HepG2 (cell line): ENCODE data around the gene LMOD3. TPM values are rescaled to one million over a fixed set of nuclear protein-coding genes. Genes with fewer than 3 reads are reported as not detected.

Source experiments
- ATAC-seq: fragments of 200-7000 bp; cut with Tn5 transposase; 3 replicates; pipeline ENCODE4 v1.9.1; 2020; ENCODE audit warnings: mild to moderate bottlenecking, moderate library complexity
- BruUV-seq: library from RNA; stranded (reverse); fragments of 400-500 nt; replicated peaks from 2 replicates; lab custom pipeline; 2021; lab: Mats Ljungman, UMichigan
- CTCF ChIA-PET: fragments of 300-600 bp; formaldehyde crosslinking; extraction: SDS; loops from one replicate; lab custom pipeline; 2021; ENCODE audit warnings: low total read pairs, inconsistent platforms, low intra/inter-chr PET ratio; lab: Yijun Ruan, JAX
- POLR2A ChIA-PET: fragments of 350-600 bp; sonication (Branson Sonifier 250); formaldehyde crosslinking; loops from one replicate; lab custom pipeline; 2020; ENCODE audit warnings: antibody characterized with exemption, inconsistent platforms; lab: Yijun Ruan, JAX
- DNase-seq: peaks from one replicate; pipeline ENCODE4 v3.0.0-alpha.2; 2015; ENCODE audit warnings: low spot score
- FAIRE-seq: peaks from 3 replicates; lab custom pipeline; 2011; peaks lifted over from hg19 to GRCh38; lab: Jason Lieb, UNC
- H2AFZ ChIP-seq: one replicate; pipeline ENCODE4 v1.6.1; 2011; ENCODE audit warnings: low read length, inconsistent platforms
- H3K27ac ChIP-seq: fragments of 300-600 bp; 3 replicates; pipeline ENCODE4 v1.8.0; 2011; ENCODE audit warnings: mixed run types, mild to moderate bottlenecking, mixed read lengths, low read length, inconsistent platforms; ENCODE audit not compliant: insufficient read depth; ENCODE audit errors: extremely low read length
- H3K27me3 ChIP-seq, 2 experiments: fragments of 200-600 bp in 1 of 2; 2 replicates in 1 of 2; 3 replicates in 1 of 2; pipeline versions ENCODE4 v1.6.0 to v1.8.0; 2011; ENCODE audit warnings: low read length in 2 of 2, mild to moderate bottlenecking in 2 of 2, moderate library complexity in 2 of 2, inconsistent platforms in 1 of 2; ENCODE audit not compliant: insufficient read depth in 2 of 2, control insufficient read depth in 1 of 2
- H3K36me3 ChIP-seq, 2 experiments: fragments of 200-600 bp in 1 of 2; replicated peaks in 1 of 2; 2 replicates in 1 of 2; 3 replicates in 1 of 2; pipeline versions ENCODE4 v1.5.1 to v1.8.0; 2011; ENCODE audit warnings: low read length in 2 of 2, inconsistent platforms in 1 of 2; ENCODE audit not compliant: insufficient read depth in 2 of 2, control insufficient read depth in 1 of 2
- H3K4me1 ChIP-seq: 2 replicates; pipeline ENCODE4 v1.5.1; 2012; ENCODE audit warnings: low read length, inconsistent platforms; ENCODE audit not compliant: insufficient read depth
- H3K4me2 ChIP-seq: 2 replicates; pipeline ENCODE4 v1.6.0; 2011; ENCODE audit warnings: low read depth, low read length, inconsistent platforms
- H3K4me3 ChIP-seq, 3 experiments: fragments of 200-600 bp in 1 of 3; sonication (generic), shearing (Covaris generic) in 1 of 3; replicated peaks in 1 of 3; 2 replicates each; pipeline ENCODE4 v1.5.1; 2011 to 2016; ENCODE audit warnings: low read length in 3 of 3, inconsistent platforms in 2 of 3, low read depth in 2 of 3, mild to moderate bottlenecking in 2 of 3, control low read depth in 1 of 3, mixed read lengths in 1 of 3; ENCODE audit not compliant: insufficient read depth in 1 of 3
- H3K79me2 ChIP-seq: one replicate; pipeline ENCODE4 v1.6.1; 2011; ENCODE audit warnings: low read length, inconsistent platforms; ENCODE audit not compliant: insufficient read depth
- H3K9ac ChIP-seq: 2 replicates; pipeline ENCODE4 v1.6.0; 2011; ENCODE audit warnings: mild to moderate bottlenecking, low read depth, low read length, inconsistent platforms; ENCODE audit not compliant: insufficient read depth
- H3K9me3 ChIP-seq: 2 replicates; pipeline ENCODE4 v1.5.1; 2012; ENCODE audit warnings: mild to moderate bottlenecking, low read length
- H4K20me1 ChIP-seq: 2 replicates; pipeline ENCODE4 v1.6.0; 2011; ENCODE audit warnings: inconsistent platforms, mild to moderate bottlenecking, low read length, moderate library complexity; ENCODE audit not compliant: insufficient read depth
- AFF4 ChIP-seq: sonication (generic); formaldehyde crosslinking; IDR thresholded peaks from 2 replicates; pipeline ENCODE4 v1.4.0; 2020; ENCODE audit warnings: missing genetic modification reagents
- FOXA3 ChIP-seq: IDR thresholded peaks from 2 replicates; pipeline ENCODE4 v1.6.1; 2016; ENCODE audit warnings: missing genetic modification reagents, missing compliant biosample characterization
- GPN1 ChIP-seq: sonication (generic); formaldehyde crosslinking; IDR thresholded peaks from 2 replicates; pipeline ENCODE4 v1.5.1; 2020; ENCODE audit warnings: missing genetic modification reagents, borderline replicate concordance
- MAFK ChIP-seq, 2 experiments: IDR thresholded peaks in 1 of 2; conservative IDR thresholded peaks in 1 of 2; 2 replicates each; pipeline ENCODE4 v1.6.1; 2011; ENCODE audit warnings: improper control_type of control experiment in 2 of 2, low read length in 2 of 2
- PAWR ChIP-seq: sonication (generic); formaldehyde crosslinking; IDR thresholded peaks from 2 replicates; pipeline ENCODE4 v1.4.0; 2020; ENCODE audit warnings: missing genetic modification reagents, mild to moderate bottlenecking, borderline replicate concordance
- SP4 ChIP-seq: sonication (generic); formaldehyde crosslinking; IDR thresholded peaks from 2 replicates; pipeline ENCODE4 v1.8.1; 2023; ENCODE audit warnings: mild to moderate bottlenecking, missing genetic modification reagents
- TBX3 ChIP-seq: fragments of 450-650 bp; IDR thresholded peaks from 2 replicates; pipeline ENCODE4 v1.6.1; 2017; ENCODE audit warnings: antibody characterized with exemption, mild to moderate bottlenecking, inconsistent platforms, borderline replicate concordance
- ZBTB46 ChIP-seq: sonication (generic); formaldehyde crosslinking; IDR thresholded peaks from 2 replicates; pipeline ENCODE4 v1.4.0; 2020; ENCODE audit warnings: mild to moderate bottlenecking, missing genetic modification reagents, borderline replicate concordance
- ZNF569 ChIP-seq: sonication (generic); formaldehyde crosslinking; IDR thresholded peaks from 2 replicates; pipeline ENCODE4 v1.5.0; 2020; ENCODE audit warnings: mild to moderate bottlenecking, missing genetic modification reagents, moderate library complexity, borderline replicate concordance
- ZNF660 ChIP-seq: sonication (generic); formaldehyde crosslinking; IDR thresholded peaks from 2 replicates; pipeline ENCODE4 v1.5.1; 2020; ENCODE audit warnings: mild to moderate bottlenecking, low read depth, missing genetic modification reagents, borderline replicate concordance
- ZNF737 ChIP-seq: sonication (generic); formaldehyde crosslinking; IDR thresholded peaks from 2 replicates; pipeline ENCODE4 v1.5.0; 2020; ENCODE audit warnings: missing genetic modification reagents, mild to moderate bottlenecking, borderline replicate concordance
- ZNF776 ChIP-seq: sonication (generic); formaldehyde crosslinking; IDR thresholded peaks from 2 replicates; pipeline ENCODE4 v1.4.0; 2020; ENCODE audit warnings: mild to moderate bottlenecking, missing genetic modification reagents
- ZNF850 ChIP-seq: sonication (generic); formaldehyde crosslinking; conservative IDR thresholded peaks from 2 replicates; pipeline ENCODE4 v1.9.0; 2021; ENCODE audit warnings: mild to moderate bottlenecking, missing genetic modification reagents
- WGBS: methylation state at CpG from one replicate; pipeline ENCODE4 v1.1.6; 2017; ENCODE audit warnings: low lambda C conversion rate; 5-methylcytosine and 5-hydroxymethylcytosine counted together
- in situ Hi-C: cut with HindIII; loops from 2 replicates; pipeline ENCODE4 v1.10.0; 2017; ENCODE audit warnings: low pct_unique_long_range_greater_than_20kb; ENCODE audit not compliant: extremely low pct_ligation_motif_present
- intact Hi-C: fragments of 100-400 bp; cut with micrococcal nuclease; formaldehyde crosslinking; loops from one replicate; pipeline ENCODE4 v1.10.0; 2022; ENCODE audit not compliant: unreplicated experiment
- polyA plus RNA-seq, 8 experiments: library from polyadenylated mRNA; depleted of rRNA in 3 of 8; stranded (reverse) in 7 of 8; unstranded in 1 of 8; fragments of >200 nt; fragmentation: Illumina TruSeq in 4 of 8; extraction: Trizol in 4 of 8; gene quantifications; 2 replicates each; pipeline versions ENCODE4 v1.2.1 to v1.2.3, GENCODE V29; 2011 to 2016; ENCODE audit warnings: low read depth in 4 of 8, missing spikeins in 1 of 8, mixed read lengths in 1 of 8; ENCODE audit not compliant: insufficient read depth in 1 of 8
- total RNA-seq, 5 experiments: library from RNA; depleted of rRNA; stranded (reverse); fragments of >200 nt; fragmentation: Illumina TruSeq; extraction: Trizol; gene quantifications; 2 replicates each; pipeline ENCODE4 v1.2.3, GENCODE V29; 2016; ENCODE audit warnings: low read depth in 1 of 5

LMOD3 gene
- total and polyA plus RNA-seq, 2 of the 13 experiments (the other 11 are each of a cell fraction or from before 2014, with no cell fraction given) = not detected

GRCh38 chr3:69094467-69095205 lies 27.8 kb downstream of the LMOD3 start:
- Histone ChIP-seq H3K36me3 (no peaks in the 10 kb centered on the region), H4K20me1 (no peaks in the 10 kb centered on the region), H3K4me2 (no peak overlapping the region), H3K27me3 (no peaks in the 10 kb centered on the region), H3K4me3 (no peak overlapping the region), H2AFZ (no peak overlapping the region), H3K9ac (no peak overlapping the region), H3K4me1 (no peaks in the 10 kb centered on the region), H3K9me3 (no peaks in the 10 kb centered on the region), H3K79me2 (no peaks in the 10 kb centered on the region), H3K27ac (no peak overlapping the region)
- no peak for FAIRE-seq
- POLR2A ChIA-PET = no interaction called here
- DNase-seq = no peak
- TF ChIP-seq PAWR (CRISPR knock-in tag) (no peak), GPN1 (no peak), MAFK (conservative IDR thresholded peaks at IDR 0.05 in 1 of 2, IDR thresholded peaks at IDR 0.05 in 1 of 2; ENCODE audit: low read length in 2 of 2) (no peak), ZNF660 (CRISPR knock-in tag) (no peak), ZNF569 (no peak), FOXA3 (no peak)
- 94% methylated on average over 8 of the region's 8 CpGs for WGBS
- BruUV-seq = no TSS peak
- no peak for ATAC-seq
- in situ Hi-C loops (no loop called here), intact Hi-C loops (no loop called here)
- CTCF ChIA-PET = no interaction called here

GRCh38 chr3:69092030-69092516 lies 30.3 kb downstream of the LMOD3 start:
- ChIA-PET CTCF (no interaction called here), POLR2A (no interaction called here)
- in situ Hi-C loops = no loop called here
- no peak for FAIRE-seq
- BruUV-seq = no TSS peak
- Histone ChIP-seq H3K36me3 (no peaks in the 10 kb centered on the region), H3K27ac (no peak overlapping the region), H3K4me2 (no peak overlapping the region), H3K4me3 (no peak overlapping the region), H2AFZ (no peak overlapping the region), H3K4me1 (peaks cover 5% of the 10 kb centered on the region; the same call in 1 of the 2 replicates), H3K9me3 (no peaks in the 10 kb centered on the region), H3K9ac (no peak overlapping the region), H4K20me1 (no peaks in the 10 kb centered on the region), H3K79me2 (no peaks in the 10 kb centered on the region), H3K27me3 (no peaks in the 10 kb centered on the region)
- 97% methylated on average over 4 of the region's 4 CpGs for WGBS
- DNase-seq = no peak
- ATAC-seq = no peak
- intact Hi-C loops = no loop called here
- TF ChIP-seq AFF4 = no peak
- TF ChIP-seq SP4 (CRISPR knock-in tag) = no peak
- TF ChIP-seq ZNF776 (CRISPR knock-in tag) = no peak
- TF ChIP-seq ZNF737 (CRISPR knock-in tag) = no peak
- no peak for TF ChIP-seq ZNF850 (CRISPR knock-in tag)
- no peak for TF ChIP-seq TBX3
- no peak for TF ChIP-seq ZBTB46 (CRISPR knock-in tag)
